CD4-positive, CD25-positive, alpha-beta regulatory T cell (primary cell): ENCODE data around the gene MLN. TPM values are rescaled to one million over a fixed set of nuclear protein-coding genes. Genes with fewer than 3 reads are reported as not detected.

ENCODE experiments used
- ATAC-seq, 2 donors: fragments of 150-1000 bp; cut with Tn5 transposase; one replicate each; pipeline ENCODE4 v1.10.0; 2021; ENCODE audit warnings: low read depth in 2 of 2, moderate number of reproducible peaks in 2 of 2, moderate library complexity in 1 of 2
- DNase-seq, 3 donors: peaks; one replicate each; pipeline versions ENCODE4 v3.0.0 to v3.0.0-alpha.2; 2012 to 2022; ENCODE audit warnings: mixed read lengths in 1 of 3
- H3K27ac ChIP-seq: one replicate; pipeline ENCODE4 v1.7.0; 2013; ENCODE audit warnings: mild to moderate bottlenecking, low read length; ENCODE audit not compliant: insufficient read depth, poor library complexity, severe bottlenecking
- H3K27me3 ChIP-seq: one replicate; pipeline ENCODE4 v1.7.0; 2013; ENCODE audit warnings: low read length; ENCODE audit not compliant: control insufficient read depth, insufficient read depth
- H3K36me3 ChIP-seq: one replicate; pipeline ENCODE4 v1.7.0; 2013; ENCODE audit warnings: mild to moderate bottlenecking, low read length, moderate library complexity; ENCODE audit not compliant: control insufficient read depth, insufficient read depth
- H3K4me1 ChIP-seq: 2 replicates; pipeline ENCODE4 v1.7.0; 2013; ENCODE audit warnings: mild to moderate bottlenecking, low read length; ENCODE audit not compliant: insufficient read depth, control insufficient read depth, poor library complexity, severe bottlenecking
- H3K4me3 ChIP-seq: one replicate; pipeline ENCODE4 v1.7.0; 2013; ENCODE audit warnings: low read depth, mild to moderate bottlenecking, low read length, moderate library complexity
- H3K9me3 ChIP-seq, 2 experiments: 1 replicate in 1 of 2; 2 replicates in 1 of 2; pipeline ENCODE4 v1.7.0; 2013; ENCODE audit warnings: low read length in 2 of 2, mild to moderate bottlenecking in 1 of 2, moderate library complexity in 1 of 2; ENCODE audit not compliant: control insufficient read depth in 2 of 2
- H3K27ac Mint-ChIP-seq, 3 donors: one replicate each; pipeline ENCODE4 v1.8.0; 2020 to 2022; ENCODE audit warnings: mild to moderate bottlenecking in 3 of 3, mixed read lengths in 3 of 3, moderate library complexity in 2 of 3
- H3K27me3 Mint-ChIP-seq: one replicate; pipeline ENCODE4 v1.8.0; 2022; ENCODE audit warnings: mild to moderate bottlenecking, mixed read lengths
- H3K36me3 Mint-ChIP-seq: one replicate; pipeline ENCODE4 v1.8.0; 2020; ENCODE audit warnings: mixed read lengths
- H3K4me1 Mint-ChIP-seq, 4 donors: one replicate each; pipeline ENCODE4 v1.8.0; 2020 to 2022; ENCODE audit warnings: mixed read lengths in 4 of 4, mild to moderate bottlenecking in 1 of 4
- H3K4me3 Mint-ChIP-seq, 4 donors: one replicate each; pipeline ENCODE4 v1.8.0; 2020 to 2022; ENCODE audit warnings: mild to moderate bottlenecking in 4 of 4, mixed read lengths in 4 of 4, moderate library complexity in 3 of 4
- H3K9me3 Mint-ChIP-seq, 7 donors: one replicate each; pipeline ENCODE4 v1.8.0; 2020 to 2022; ENCODE audit warnings: mixed read lengths in 7 of 7, mild to moderate bottlenecking in 3 of 7, moderate library complexity in 2 of 7
- polyA plus RNA-seq, 4 donors: library from polyadenylated mRNA; unstranded; fragments of 300-500 nt; fragmentation: Illumina TruSeq; gene quantifications; one replicate each; pipeline ENCODE4 v1.2.3, GENCODE V29; 2021
- total RNA-seq: library from RNA; stranded (reverse); gene quantifications from one replicate; pipeline ENCODE4 v1.2.3, GENCODE V29; 2022

MLN gene
- total and polyA plus RNA-seq, 5 donors from 2014 or later = not detected

DNA sequence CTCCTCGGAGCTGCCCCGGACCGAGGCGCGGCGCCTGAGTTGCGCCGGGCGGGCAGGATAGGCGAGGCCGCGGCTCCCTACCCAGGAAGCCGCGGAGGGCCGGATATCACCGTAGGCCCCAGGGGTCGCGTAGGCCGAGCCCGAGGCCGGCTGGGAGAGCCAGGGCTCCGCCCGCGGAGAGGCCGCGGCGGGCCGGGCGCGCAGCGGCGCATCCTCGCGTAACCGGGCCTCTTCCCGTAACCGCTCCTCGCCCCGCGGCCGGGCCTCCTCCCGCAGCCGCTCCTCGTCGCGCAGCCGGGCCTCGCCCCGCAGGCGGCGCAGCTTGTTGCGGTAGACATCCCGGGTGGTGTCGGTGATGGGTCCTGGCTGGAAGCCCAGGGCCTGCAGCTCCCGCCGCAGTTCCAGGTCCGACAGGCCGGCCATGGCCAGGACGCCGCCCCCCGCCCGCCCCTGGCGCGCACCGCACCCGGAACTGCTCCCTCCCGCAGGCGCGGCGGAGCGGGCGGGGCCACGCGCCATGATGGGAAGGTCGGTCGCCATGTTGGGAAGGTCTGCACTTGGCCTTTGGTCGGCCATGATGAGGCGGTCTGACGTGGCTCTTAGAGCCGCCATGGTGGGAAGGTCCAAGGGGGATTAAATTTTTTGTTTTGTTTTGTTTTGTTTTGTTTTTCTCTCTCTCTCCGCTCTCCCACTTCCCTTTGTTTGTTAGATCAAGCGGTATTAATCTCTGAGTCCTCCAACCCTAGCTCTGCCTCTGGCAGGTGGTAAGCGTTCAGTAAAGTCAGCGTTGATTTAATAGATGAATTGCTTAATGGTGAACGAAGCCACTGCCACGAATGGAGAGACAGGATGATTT is 14.9 kb downstream of the MLN start, which contains the start of gene LEMD2:
LEMD2 (minus strand) TSS at position 437 of the 856 bp plus-strand sequence; CDS start at position 423, 14 bp downstream.
- no peaks in the 10 kb centered on the region for H3K9me3 ChIP-seq
- H3K4me1 ChIP-seq = peaks cover 31% of the 10 kb centered on the region
- H3K27ac ChIP-seq = peak within 1 kb of the TSS; percentile 88
- Mint-ChIP-seq H3K9me3 (no peaks in the 10 kb centered on the region), H3K4me3 (peak within 1 kb of the TSS; percentile 88 to 96 (median 96)), H3K4me1 (peaks cover 18 to 49% (median 45%) of the 10 kb centered on the region in 4 donors), H3K27me3 (peaks cover 7% of the 10 kb centered on the region), H3K36me3 (peaks cover 14% of the 10 kb centered on the region), H3K27ac (peak within 1 kb of the TSS; percentile 95 to 100 (median 96))
- ATAC-seq = peak; percentile 87 to 91
- H3K36me3 ChIP-seq = peaks cover 23% of the 10 kb centered on the region
- no peaks in the 10 kb centered on the region for H3K27me3 ChIP-seq
- peak within 1 kb of the TSS; percentile 85 for H3K4me3 ChIP-seq
- peak; percentile 86 to 93 (median 92) for DNase-seq

DNA sequence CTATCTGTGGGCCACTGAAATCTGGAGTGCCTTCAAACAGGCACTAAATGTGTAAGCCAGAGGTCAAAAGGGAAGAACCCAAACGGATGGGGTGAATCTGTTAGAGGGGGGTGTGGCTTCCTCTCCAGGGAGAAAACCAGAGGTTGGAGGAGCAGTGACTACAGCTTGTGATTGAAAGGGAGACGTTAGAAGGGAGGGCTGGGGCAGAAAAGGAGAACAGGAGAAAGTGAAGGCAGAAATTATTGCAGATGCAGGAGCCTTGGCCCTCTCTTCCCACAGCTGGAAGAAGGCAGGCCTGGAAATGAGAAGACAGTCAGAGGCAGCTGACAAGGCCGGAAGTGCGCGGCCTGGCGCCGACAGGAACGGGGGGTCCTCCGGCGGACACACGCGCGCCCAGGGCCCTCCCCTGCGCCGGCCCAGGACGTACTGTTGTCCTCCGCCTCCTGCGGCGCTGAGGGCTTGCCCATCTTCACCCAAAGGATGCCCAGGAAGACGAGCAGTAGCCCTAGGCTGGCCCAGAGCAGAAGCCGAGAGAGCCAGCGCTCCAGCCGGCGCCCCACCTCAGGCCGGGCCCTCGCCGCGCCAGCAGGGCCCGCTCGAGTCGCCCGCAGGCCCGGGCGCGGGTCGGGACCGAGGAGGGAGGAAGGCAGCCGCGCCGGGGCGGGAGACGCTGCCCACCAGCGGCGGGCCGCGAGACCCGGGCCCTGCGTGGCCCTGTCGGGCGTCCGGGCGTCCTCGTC is 15.7 kb downstream of the MLN start:
- H3K27me3 Mint-ChIP-seq = peaks cover 4% of the 10 kb centered on the region
- ATAC-seq (peak; percentile 33 to 43), DNase-seq (peak; percentile 50 to 78 (median 59))
- peaks cover 18 to 56% (median 47%) of the 10 kb centered on the region in 4 donors for H3K4me1 Mint-ChIP-seq
- Histone ChIP-seq H3K4me3 (peak overlapping the region; percentile 85), H3K27ac (peak overlapping the region; percentile 88), H3K27me3 (no peaks in the 10 kb centered on the region), H3K4me1 (peaks cover 31% of the 10 kb centered on the region), H3K9me3 (no peaks in the 10 kb centered on the region), H3K36me3 (peaks cover 31% of the 10 kb centered on the region)
- peak overlapping the region; percentile 86 to 96 (median 96) for H3K4me3 Mint-ChIP-seq
- H3K27ac Mint-ChIP-seq = peak overlapping the region; percentile 95 to 100 (median 96)
- no peaks in the 10 kb centered on the region for H3K9me3 Mint-ChIP-seq
- peaks cover 21% of the 10 kb centered on the region for H3K36me3 Mint-ChIP-seq

DNA sequence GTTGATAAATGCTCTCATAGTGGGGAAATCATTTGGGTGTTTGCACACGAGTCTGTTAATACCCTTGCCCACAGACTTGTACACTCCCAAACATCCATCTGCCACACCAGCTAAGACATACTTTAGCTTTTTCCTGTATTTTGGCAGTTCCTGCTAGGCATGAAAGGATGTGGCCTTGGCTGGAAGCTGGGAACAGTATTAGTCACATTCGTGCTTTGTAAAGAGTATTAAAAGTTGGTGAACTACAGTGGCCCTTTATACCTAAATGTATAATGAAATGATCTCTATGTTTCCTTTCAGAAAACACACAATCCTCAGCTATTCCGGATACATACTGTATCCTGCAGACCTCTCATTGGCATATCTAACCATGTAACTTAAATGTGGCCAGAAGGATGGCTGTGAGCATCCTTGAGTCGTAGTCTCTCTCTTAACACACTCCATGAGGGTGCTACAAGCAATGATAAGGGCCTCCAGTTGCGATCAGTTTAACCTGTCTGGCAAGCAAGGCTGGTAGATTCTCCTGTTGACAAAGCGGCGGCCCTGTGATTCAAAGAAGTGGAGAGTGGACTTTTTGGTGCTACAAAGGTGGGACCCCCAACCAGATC is 16.4 kb downstream of the MLN start:
- Histone ChIP-seq H3K27ac (peak overlapping the region; percentile 88), H3K36me3 (peaks cover 37% of the 10 kb centered on the region), H3K4me3 (peak overlapping the region; percentile 85), H3K27me3 (no peaks in the 10 kb centered on the region), H3K4me1 (peaks cover 31% of the 10 kb centered on the region), H3K9me3 (no peaks in the 10 kb centered on the region)
- Mint-ChIP-seq H3K4me3 (peak overlapping the region; percentile 86 to 96 (median 96)), H3K4me1 (peaks cover 18 to 62% (median 47%) of the 10 kb centered on the region in 4 donors), H3K27ac (peak overlapping the region; percentile 95 to 100 (median 96)), H3K9me3 (no peaks in the 10 kb centered on the region), H3K27me3 (peaks cover 4% of the 10 kb centered on the region), H3K36me3 (peaks cover 26% of the 10 kb centered on the region)
- ATAC-seq (no peak), DNase-seq (no peak)

DNA sequence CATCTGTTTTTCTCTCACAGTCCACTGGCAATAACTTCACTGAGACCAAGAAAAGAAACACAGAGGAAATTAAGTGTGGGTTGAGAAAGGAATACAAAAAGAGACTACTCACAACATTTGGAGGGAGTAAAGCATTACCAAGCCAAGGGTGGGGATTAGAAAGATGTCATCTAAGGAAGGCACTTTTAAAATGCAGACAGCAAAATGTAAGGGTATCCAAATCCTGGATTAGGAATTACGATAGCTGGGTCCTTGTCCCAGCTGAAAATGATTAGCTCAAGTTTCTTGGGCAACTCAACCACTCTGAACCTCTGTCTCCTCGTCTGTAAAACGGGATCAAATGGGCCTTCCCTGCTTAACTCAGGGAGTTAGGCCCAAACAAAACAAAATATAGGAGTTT is 17.1 kb downstream of the MLN start:
- DNase-seq = no peak
- H3K4me1 Mint-ChIP-seq = peaks cover 18 to 64% (median 47%) of the 10 kb centered on the region in 4 donors
- H3K4me1 ChIP-seq = peaks cover 31% of the 10 kb centered on the region
- H3K27ac ChIP-seq = peak overlapping the region; percentile 30
- no peaks in the 10 kb centered on the region for H3K9me3 ChIP-seq
- H3K4me3 ChIP-seq = peak overlapping the region; percentile 85
- H3K27me3 Mint-ChIP-seq = peaks cover 4% of the 10 kb centered on the region
- peak overlapping the region in 2 of 3 donors; percentile 6 to 96 for H3K27ac Mint-ChIP-seq
- H3K9me3 Mint-ChIP-seq = peaks cover 0 to 1% (median 0%) of the 10 kb centered on the region in 7 donors
- peak overlapping the region; percentile 86 to 96 (median 96) for H3K4me3 Mint-ChIP-seq
- H3K36me3 Mint-ChIP-seq = peaks cover 31% of the 10 kb centered on the region
- no peak for ATAC-seq
- peaks cover 44% of the 10 kb centered on the region for H3K36me3 ChIP-seq
- no peaks in the 10 kb centered on the region for H3K27me3 ChIP-seq

DNA sequence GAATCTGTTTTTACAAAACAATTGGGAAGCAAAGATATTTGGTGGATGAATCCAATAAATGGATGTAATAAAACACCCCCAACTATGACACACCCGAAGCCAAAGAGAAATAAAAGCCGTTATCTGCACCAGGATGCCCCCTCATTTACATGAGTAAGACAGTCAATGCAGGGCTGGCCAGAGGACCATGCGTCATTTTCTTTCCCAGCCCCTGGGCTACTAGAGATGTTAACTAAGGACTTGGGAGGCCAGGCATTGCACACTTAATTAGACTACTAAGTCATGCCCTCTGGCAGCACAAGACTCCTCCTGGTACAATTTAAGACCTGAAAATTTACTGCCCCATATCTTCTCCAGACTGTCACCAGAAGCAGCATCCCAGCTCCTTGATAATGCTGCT is 18.0 kb downstream of the MLN start:
- no peaks in the 10 kb centered on the region for H3K27me3 ChIP-seq
- DNase-seq (no peak), ATAC-seq (no peak)
- H3K4me1 ChIP-seq = peaks cover 31% of the 10 kb centered on the region
- Mint-ChIP-seq H3K4me3 (peak overlapping the region; percentile 78 to 96 (median 91)), H3K9me3 (peaks cover 0 to 1% (median 0%) of the 10 kb centered on the region in 7 donors), H3K36me3 (peaks cover 31% of the 10 kb centered on the region), H3K27ac (peak overlapping the region in 2 of 3 donors; percentile 42 to 96), H3K4me1 (peaks cover 23 to 64% (median 49%) of the 10 kb centered on the region in 4 donors), H3K27me3 (peaks cover 4% of the 10 kb centered on the region)
- peaks cover 53% of the 10 kb centered on the region for H3K36me3 ChIP-seq
- no peak overlapping the region for H3K27ac ChIP-seq
- peak overlapping the region; percentile 40 for H3K4me3 ChIP-seq
- no peaks in the 10 kb centered on the region for H3K9me3 ChIP-seq

DNA sequence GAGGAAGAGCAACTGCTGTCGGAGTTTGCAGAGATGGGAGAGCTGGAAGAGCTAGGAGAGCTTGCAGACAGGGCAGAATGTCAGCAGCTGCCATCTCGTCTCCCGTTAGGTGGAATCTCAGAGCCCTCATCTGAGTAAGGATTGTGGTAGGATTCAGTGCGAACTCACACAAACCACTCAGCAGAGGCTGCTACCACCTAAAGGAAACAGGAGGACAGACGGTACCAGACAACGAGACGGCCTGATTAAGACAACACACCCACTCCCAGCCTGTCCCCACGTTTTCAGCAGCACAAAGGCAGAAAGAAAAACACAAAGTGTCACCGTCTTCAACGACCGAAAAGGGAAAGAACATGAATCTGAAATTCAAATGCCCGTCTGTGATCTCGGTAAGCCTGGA is 19.0 kb downstream of the MLN start:
- Mint-ChIP-seq H3K4me3 (peak overlapping the region; percentile 45 to 96 (median 71)), H3K4me1 (peaks cover 23 to 64% (median 50%) of the 10 kb centered on the region in 4 donors), H3K36me3 (peaks cover 37% of the 10 kb centered on the region), H3K27me3 (peaks cover 3% of the 10 kb centered on the region), H3K27ac (peak overlapping the region in 2 of 3 donors; percentile 67 to 76), H3K9me3 (peaks cover 0 to 1% (median 0%) of the 10 kb centered on the region in 7 donors)
- Histone ChIP-seq H3K36me3 (peaks cover 63% of the 10 kb centered on the region), H3K27ac (no peak overlapping the region), H3K9me3 (no peaks in the 10 kb centered on the region), H3K4me1 (peaks cover 31% of the 10 kb centered on the region), H3K27me3 (no peaks in the 10 kb centered on the region), H3K4me3 (peak overlapping the region; percentile 26)
- ATAC-seq (no peak), DNase-seq (no peak)
